OCI-LY7 (cell line): ENCODE measurements around the gene PPT1. TPM values are rescaled to one million over a fixed set of nuclear protein-coding genes. Genes with fewer than 3 reads are reported as not detected.

Source experiments
- BruUV-seq: library from RNA; stranded (reverse); fragments of 400-500 nt; replicated peaks from 2 replicates; lab custom pipeline; 2021; lab: Mats Ljungman, UMichigan
- CTCF ChIA-PET: fragments of 300-600 bp; sonication (Branson Sonifier 250); formaldehyde crosslinking; loops from one replicate; lab custom pipeline; 2022; ENCODE audit warnings: antibody characterized with exemption; ENCODE audit not compliant: unreplicated experiment; lab: Charles Lee
- POLR2A ChIA-PET: fragments of 300-600 bp; sonication (Branson Sonifier 250); formaldehyde crosslinking; loops from one replicate; lab custom pipeline; 2022; ENCODE audit warnings: antibody characterized with exemption; lab: Charles Lee
- DNase-seq: peaks from one replicate; pipeline ENCODE4 v3.0.0-alpha.2; 2015; ENCODE audit warnings: low spot score
- H2AFZ ChIP-seq: fragments of 200-600 bp; sonication (generic), shearing (Covaris generic); 2 replicates; pipeline ENCODE4 v1.6.1; 2014; ENCODE audit warnings: mild to moderate bottlenecking, antibody characterized with exemption, low read length, moderate library complexity
- H3K27ac ChIP-seq: fragments of 200-600 bp; sonication (generic); 2 replicates; pipeline ENCODE4 v1.5.1; 2014; ENCODE audit warnings: mixed run types, low read depth, mild to moderate bottlenecking, moderate library complexity, low read length, inconsistent platforms; ENCODE audit not compliant: poor library complexity, severe bottlenecking
- H3K36me3 ChIP-seq: fragments of 200-600 bp; sonication (generic); 2 replicates; pipeline ENCODE4 v1.6.1; 2014; ENCODE audit warnings: mild to moderate bottlenecking, antibody characterized with exemption, low read length, moderate library complexity, mixed read lengths; ENCODE audit not compliant: insufficient read depth
- H3K4me1 ChIP-seq: fragments of 200-600 bp; sonication (generic); 2 replicates; pipeline ENCODE4 v1.5.1; 2014; ENCODE audit warnings: mild to moderate bottlenecking, low read length; ENCODE audit not compliant: insufficient read depth, poor library complexity, severe bottlenecking
- H3K4me2 ChIP-seq: fragments of 200-600 bp; sonication (generic); 2 replicates; pipeline ENCODE4 v1.6.1; 2014; ENCODE audit warnings: mild to moderate bottlenecking, low read length
- H3K4me3 ChIP-seq: fragments of 200-600 bp; sonication (generic); 2 replicates; pipeline ENCODE4 v1.5.1; 2014; ENCODE audit warnings: mild to moderate bottlenecking, low read depth, low read length; ENCODE audit not compliant: poor library complexity, severe bottlenecking
- H3K79me2 ChIP-seq: fragments of 200-600 bp; sonication (generic); 2 replicates; pipeline ENCODE4 v1.6.1; 2016; ENCODE audit warnings: low read depth, mild to moderate bottlenecking, low read length, moderate library complexity, mixed read lengths; ENCODE audit not compliant: insufficient read depth
- H3K9me2 ChIP-seq: fragments of 200-600 bp; sonication (generic); 2 replicates; pipeline ENCODE4 v1.6.1; 2016; ENCODE audit warnings: mild to moderate bottlenecking, low read length, mixed read lengths; ENCODE audit not compliant: insufficient read depth
- H3K9me3 ChIP-seq: fragments of 200-600 bp; sonication (generic); 2 replicates; pipeline ENCODE4 v1.6.1; 2014; ENCODE audit warnings: mild to moderate bottlenecking, mixed run types, low read length, mixed read lengths
- H4K20me1 ChIP-seq: fragments of 200-600 bp; sonication (generic); 2 replicates; pipeline ENCODE4 v1.6.1; 2014; ENCODE audit warnings: mild to moderate bottlenecking, antibody characterized with exemption, low read length, moderate library complexity, mixed read lengths; ENCODE audit not compliant: insufficient read depth
- CTCF ChIP-seq: fragments of 200-600 bp; sonication (generic); conservative IDR thresholded peaks from 2 replicates; pipeline ENCODE4 v1.5.1; 2014; ENCODE audit warnings: mild to moderate bottlenecking, antibody characterized with exemption, low read length, moderate library complexity, mixed read lengths
- EZH2phosphoT487 ChIP-seq: fragments of 200-600 bp; sonication (generic); IDR thresholded peaks from 2 replicates; pipeline ENCODE4 v1.6.1; 2018; ENCODE audit warnings: low read depth, borderline replicate concordance, mild to moderate bottlenecking, mixed run types, antibody characterized with exemption, low read length, moderate library complexity, mixed read lengths
- intact Hi-C: fragments of 100-400 bp; cut with micrococcal nuclease; formaldehyde crosslinking; loops from one replicate; pipeline ENCODE4 v1.10.0; 2022; ENCODE audit not compliant: unreplicated experiment
- total RNA-seq, 2 experiments: library from RNA; depleted of rRNA in 1 of 2; stranded (reverse); fragments of >200 nt in 1 of 2; shearing (Covaris generic) in 1 of 2; gene quantifications; 2 replicates each; pipeline ENCODE4 v1.2.3, GENCODE V29; 2014 to 2022

PPT1 gene
- total RNA-seq, 2 experiments from 2014 or later, result 55.9 to 66.5 TPM

DNA sequence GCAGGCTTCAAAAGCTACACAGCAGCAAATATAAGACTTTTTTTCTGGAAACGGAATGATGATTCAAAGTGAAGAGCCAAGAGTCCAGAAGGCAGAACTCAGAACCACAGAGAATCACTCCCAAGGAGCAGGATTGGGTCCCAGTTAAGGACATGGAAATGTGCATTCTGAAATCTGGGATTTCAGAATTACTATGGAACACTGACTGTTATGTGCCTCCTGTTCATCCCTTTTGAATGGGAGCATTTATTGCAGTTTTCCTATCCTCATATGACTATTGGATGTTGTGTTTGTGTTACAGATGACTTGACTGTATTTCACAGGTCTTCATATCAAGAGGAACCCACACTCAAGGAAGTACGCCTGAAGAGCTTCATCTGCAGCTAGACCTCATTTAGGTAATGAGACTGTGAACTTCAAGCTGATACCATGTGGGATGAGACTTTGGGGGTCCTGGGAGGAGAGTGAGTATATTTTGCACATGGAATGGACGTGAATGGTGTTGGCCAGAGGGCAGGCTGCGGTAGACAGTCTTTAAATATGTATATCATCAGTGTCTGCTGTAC is 73.6 kb downstream of the PPT1 start:
- CTCF ChIA-PET, result no interaction called here
- no peak overlapping the region for H3K4me2 ChIP-seq
- H2AFZ ChIP-seq, result no peak overlapping the region
- POLR2A ChIA-PET, result interaction anchor here (0.7 to 1.3 kb wide), 4 partner anchors 10 to 129 kb away, joined by 3 to 4 read pairs (median 3); no protein-coding TSS in a partner anchor
- no peaks in the 10 kb centered on the region for H4K20me1 ChIP-seq
- no peak overlapping the region for H3K27ac ChIP-seq
- H3K36me3 ChIP-seq, result no peaks in the 10 kb centered on the region
- no TSS peak for BruUV-seq
- no peak for TF ChIP-seq CTCF
- no peak for TF ChIP-seq EZH2phosphoT487
- H3K4me1 ChIP-seq, result no peaks in the 10 kb centered on the region
- peaks cover 4% of the 10 kb centered on the region; the same call in 1 of the 2 replicates for H3K9me3 ChIP-seq
- H3K4me3 ChIP-seq, result no peak overlapping the region
- no peak for DNase-seq
- H3K9me2 ChIP-seq, result no peaks in the 10 kb centered on the region
- no peaks in the 10 kb centered on the region for H3K79me2 ChIP-seq
- intact Hi-C loops, result no loop called here

Other genes starting within 250 kb of the PPT1 start
- gene TRIT1, start 213.7 kb downstream of the PPT1 start, total RNA-seq (2014; rRNA removed; shearing (Covaris generic)), result 24.8 and 29.6 TPM in 2 replicates
- 22.6 and 22.9 TPM in 2 replicates for gene TRIT1, start 213.7 kb downstream of the PPT1 start, total RNA-seq (2022)
- gene MYCL, start 195.3 kb downstream of the PPT1 start, total RNA-seq (2014; rRNA removed; shearing (Covaris generic)), result 0.41 and 1.6 TPM in 2 replicates
- gene MYCL, start 195.3 kb downstream of the PPT1 start, total RNA-seq (2022), result 1.0 and 1.3 TPM in 2 replicates
- gene MFSD2A, start 142.1 kb downstream of the PPT1 start, total RNA-seq (2014; rRNA removed; shearing (Covaris generic)), result 6.4 and 9.9 TPM in 2 replicates
- gene MFSD2A, start 142.1 kb downstream of the PPT1 start, total RNA-seq (2022), result 11.0 and 13.4 TPM in 2 replicates
- 184 and 193 TPM in 2 replicates for gene CAP1, start 56.5 kb downstream of the PPT1 start, total RNA-seq (2014; rRNA removed; shearing (Covaris generic))
- gene CAP1, start 56.5 kb downstream of the PPT1 start, total RNA-seq (2022), result 276 and 296 TPM in 2 replicates
- 14.8 and 16.9 TPM in 2 replicates for gene RLF, start 64.1 kb upstream of the PPT1 start, total RNA-seq (2014; rRNA removed; shearing (Covaris generic))
- 18.6 and 22.5 TPM in 2 replicates for gene RLF, start 64.1 kb upstream of the PPT1 start, total RNA-seq (2022)
- gene TMCO2, start 150.7 kb upstream of the PPT1 start, total RNA-seq (2014; rRNA removed; shearing (Covaris generic)), result not detected in 2 replicates
- gene TMCO2, start 150.7 kb upstream of the PPT1 start, total RNA-seq (2022), result not detected in 2 replicates
- gene ZMPSTE24, start 161.0 kb upstream of the PPT1 start, total RNA-seq (2014; rRNA removed; shearing (Covaris generic)), result 13.4 and 15.8 TPM in 2 replicates
- gene ZMPSTE24, start 161.0 kb upstream of the PPT1 start, total RNA-seq (2022), result 18.8 and 24.3 TPM in 2 replicates
- 10.6 and 12.8 TPM in 2 replicates for gene COL9A2, start 220.0 kb upstream of the PPT1 start, total RNA-seq (2014; rRNA removed; shearing (Covaris generic))
- gene COL9A2, start 220.0 kb upstream of the PPT1 start, total RNA-seq (2022), result 19.3 and 21.4 TPM in 2 replicates